HEK293 (cell line): ENCODE results near the gene ZBTB20.

Experiments used
- GFI1B ChIP-seq: fragments of 450-650 bp; formaldehyde crosslinking; IDR thresholded peaks from 2 replicates; pipeline ENCODE4 v1.5.1; 2016; ENCODE audit warnings: missing biosample characterization, missing genetic modification characterization
- KLF1 ChIP-seq: fragments of 450-650 bp; formaldehyde crosslinking; IDR thresholded peaks from 2 replicates; pipeline ENCODE4 v1.5.1; 2016; ENCODE audit warnings: missing biosample characterization, missing genetic modification characterization
- TF ChIP-seq, protein P1 (sequence below): fragments of 450-650 bp; formaldehyde crosslinking; IDR thresholded peaks from 2 replicates; pipeline ENCODE4 v1.5.1; 2016; ENCODE audit warnings: missing biosample characterization, missing genetic modification characterization

DNA sequence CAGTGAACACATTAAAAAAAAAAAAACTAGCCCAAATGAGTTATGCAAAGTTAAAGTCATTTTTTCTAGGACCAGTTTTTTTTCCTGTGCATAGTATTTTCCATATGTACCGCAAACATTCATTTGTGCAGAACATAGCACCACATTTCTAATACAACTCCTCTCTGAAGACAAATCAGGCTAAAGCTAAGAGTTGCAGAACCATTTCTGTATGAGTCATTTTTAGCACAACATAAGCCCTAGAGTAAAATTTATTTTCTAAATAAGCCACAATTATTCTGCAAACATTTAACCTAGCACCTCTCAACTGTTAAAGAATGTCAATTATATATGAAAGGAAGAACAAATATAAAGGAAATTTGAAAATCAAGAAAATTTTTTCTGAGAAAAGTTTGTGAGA is 477.5 kb downstream of the ZBTB20 start:
- TF ChIP-seq KLF1 (tag by site-specific recombination) (no peak), GFI1B (tag by site-specific recombination) (no peak)
- TF ChIP-seq, protein P1, sequence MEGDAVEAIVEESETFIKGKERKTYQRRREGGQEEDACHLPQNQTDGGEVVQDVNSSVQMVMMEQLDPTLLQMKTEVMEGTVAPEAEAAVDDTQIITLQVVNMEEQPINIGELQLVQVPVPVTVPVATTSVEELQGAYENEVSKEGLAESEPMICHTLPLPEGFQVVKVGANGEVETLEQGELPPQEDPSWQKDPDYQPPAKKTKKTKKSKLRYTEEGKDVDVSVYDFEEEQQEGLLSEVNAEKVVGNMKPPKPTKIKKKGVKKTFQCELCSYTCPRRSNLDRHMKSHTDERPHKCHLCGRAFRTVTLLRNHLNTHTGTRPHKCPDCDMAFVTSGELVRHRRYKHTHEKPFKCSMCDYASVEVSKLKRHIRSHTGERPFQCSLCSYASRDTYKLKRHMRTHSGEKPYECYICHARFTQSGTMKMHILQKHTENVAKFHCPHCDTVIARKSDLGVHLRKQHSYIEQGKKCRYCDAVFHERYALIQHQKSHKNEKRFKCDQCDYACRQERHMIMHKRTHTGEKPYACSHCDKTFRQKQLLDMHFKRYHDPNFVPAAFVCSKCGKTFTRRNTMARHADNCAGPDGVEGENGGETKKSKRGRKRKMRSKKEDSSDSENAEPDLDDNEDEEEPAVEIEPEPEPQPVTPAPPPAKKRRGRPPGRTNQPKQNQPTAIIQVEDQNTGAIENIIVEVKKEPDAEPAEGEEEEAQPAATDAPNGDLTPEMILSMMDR (tag by site-specific recombination), result no peak
